HEK293T (cell line): ENCODE data around the gene FGF3.
"Not testable (repeated sequence)": the region's sequence is repeated elsewhere in the genome, so short reads cannot be mapped to it uniquely, and the experiment has no call there.

Experiments
- CTCF ChIA-PET: fragments of 350-600 bp; formaldehyde crosslinking; extraction: SDS; loops from one replicate; lab custom pipeline; 2021; ENCODE audit warnings: antibody characterized with exemption, inconsistent platforms; lab: Yijun Ruan, JAX
- POLR2A ChIA-PET: fragments of 350-600 bp; formaldehyde crosslinking; extraction: SDS; loops from one replicate; lab custom pipeline; 2020; ENCODE audit warnings: antibody characterized with exemption, inconsistent platforms; lab: Yijun Ruan, JAX
- DNase-seq: peaks from one replicate; pipeline ENCODE4 v3.0.0; 2012; ENCODE audit warnings: mixed read lengths; ENCODE audit errors: extremely low spot score
- ARNT ChIP-seq: fragments of 450-650 bp; IDR thresholded peaks from 2 replicates; pipeline ENCODE4 v1.6.1; 2017; ENCODE audit warnings: mild to moderate bottlenecking
- BHLHE40 ChIP-seq: fragments of 450-650 bp; IDR thresholded peaks from 2 replicates; pipeline ENCODE4 v1.6.1; 2016; ENCODE audit warnings: mild to moderate bottlenecking, moderate library complexity, borderline replicate concordance
- CTBP1 ChIP-seq: fragments of 450-650 bp; IDR thresholded peaks from 2 replicates; pipeline ENCODE4 v1.6.1; 2016; ENCODE audit warnings: borderline replicate concordance
- ELF4 ChIP-seq: fragments of 450-650 bp; IDR thresholded peaks from 2 replicates; pipeline ENCODE4 v1.6.1; 2017; ENCODE audit warnings: antibody characterized with exemption
- FOXA1 ChIP-seq: fragments of 450-650 bp; IDR thresholded peaks from 2 replicates; pipeline ENCODE4 v1.6.1; 2016; ENCODE audit warnings: mild to moderate bottlenecking
- FOXK2 ChIP-seq: fragments of 450-650 bp; IDR thresholded peaks from 2 replicates; pipeline ENCODE4 v1.6.1; 2016; ENCODE audit warnings: mild to moderate bottlenecking
- FOXM1 ChIP-seq: fragments of 450-650 bp; IDR thresholded peaks from 2 replicates; pipeline ENCODE4 v1.6.1; 2017; ENCODE audit warnings: mild to moderate bottlenecking, borderline replicate concordance
- HDGF ChIP-seq: fragments of 450-650 bp; IDR thresholded peaks from 2 replicates; pipeline ENCODE4 v1.6.1; 2017; ENCODE audit warnings: antibody characterized with exemption, borderline replicate concordance
- L3MBTL2 ChIP-seq: fragments of 450-650 bp; conservative IDR thresholded peaks from 2 replicates; pipeline ENCODE4 v1.6.1; 2016; ENCODE audit warnings: mild to moderate bottlenecking
- LEF1 ChIP-seq: fragments of 450-650 bp; IDR thresholded peaks from 2 replicates; pipeline ENCODE4 v1.6.1; 2017; ENCODE audit warnings: mild to moderate bottlenecking, borderline replicate concordance
- NFRKB ChIP-seq: fragments of 450-650 bp; IDR thresholded peaks from 2 replicates; pipeline ENCODE4 v1.6.1; 2016; ENCODE audit warnings: mild to moderate bottlenecking, moderate library complexity
- PKNOX1 ChIP-seq: fragments of 450-650 bp; IDR thresholded peaks from 2 replicates; pipeline ENCODE4 v1.6.1; 2016
- SP1 ChIP-seq: fragments of 450-650 bp; IDR thresholded peaks from 2 replicates; pipeline ENCODE4 v1.6.1; 2017
- SUZ12 ChIP-seq: fragments of 450-650 bp; IDR thresholded peaks from 2 replicates; pipeline ENCODE4 v1.6.1; 2016; ENCODE audit warnings: mild to moderate bottlenecking
- TARDBP ChIP-seq: fragments of 450-650 bp; IDR thresholded peaks from 2 replicates; pipeline ENCODE4 v1.6.1; 2016
- ZNF384 ChIP-seq: fragments of 450-650 bp; IDR thresholded peaks from 2 replicates; pipeline ENCODE4 v1.6.1; 2016

The FGF3 gene

GRCh38 chr11:69773626-69774353 lies 45.4 kb downstream of the FGF3 start:
- ChIA-PET CTCF (no interaction called here), POLR2A (no interaction called here)
- no peak for TF ChIP-seq FOXK2
- TF ChIP-seq TARDBP = no peak
- no peak for TF ChIP-seq L3MBTL2
- TF ChIP-seq ELF4 = no peak
- TF ChIP-seq FOXM1 = no peak
- TF ChIP-seq FOXA1 = no peak
- no peak for TF ChIP-seq LEF1
- TF ChIP-seq PKNOX1 = no peak
- no peak for TF ChIP-seq BHLHE40
- TF ChIP-seq SUZ12 = no peak
- DNase-seq = no peak

DNA sequence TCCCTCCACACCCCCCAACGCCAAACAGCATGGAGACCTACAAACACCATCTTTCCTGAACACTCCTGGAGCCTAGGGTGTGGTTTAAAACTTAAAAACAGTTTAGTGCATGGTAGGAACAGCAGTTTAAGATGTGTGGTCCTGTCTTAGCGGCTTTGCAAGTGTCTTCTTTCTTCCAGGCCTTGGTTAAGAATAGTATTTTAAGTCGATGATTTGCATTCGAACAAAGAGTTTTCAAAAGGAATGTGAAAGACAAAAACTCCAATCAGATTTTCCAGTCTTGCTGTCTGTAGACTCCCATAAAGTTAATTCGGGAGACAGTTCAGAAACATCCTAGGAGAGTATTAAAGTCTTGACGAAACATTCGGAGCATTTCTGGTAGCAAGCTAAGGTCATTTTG lies 47.8 kb downstream of the FGF3 start:
- ChIA-PET CTCF (interaction anchor here (0.7 kb wide), 1 partner anchor 258 kb away, joined by 4 read pairs; no protein-coding TSS in a partner anchor), POLR2A (no interaction called here)
- TF ChIP-seq BHLHE40 (no peak), PKNOX1 (no peak), ELF4 (no peak), TARDBP (no peak), FOXA1 (no peak), FOXK2 (no peak), ARNT (no peak)
- DNase-seq = no peak

GRCh38 chr11:69770540-69770939 lies 48.7 kb downstream of the FGF3 start:
- DNase-seq = peak; percentile 26
- ChIA-PET CTCF (no interaction called here), POLR2A (no interaction called here)
- TF ChIP-seq ELF4 = no peak
- no peak for TF ChIP-seq SP1
- TF ChIP-seq ZNF384 = no peak
- TF ChIP-seq FOXK2 = no peak
- TF ChIP-seq ARNT = no peak
- TF ChIP-seq BHLHE40 = no peak
- TF ChIP-seq L3MBTL2 = no peak
- no peak for TF ChIP-seq LEF1
- no peak for TF ChIP-seq TARDBP
- TF ChIP-seq CTBP1 = no peak
- TF ChIP-seq FOXM1 = no peak
- TF ChIP-seq NFRKB = no peak
- TF ChIP-seq PKNOX1 = no peak
- no peak for TF ChIP-seq SUZ12
- no peak for TF ChIP-seq HDGF

GRCh38 chr11:69765498-69765995 lies 53.7 kb downstream of the FGF3 start:
- ChIA-PET POLR2A (no interaction called here), CTCF (interaction anchor here (0.6 kb wide), 1 partner anchor 33 kb away, joined by 3 read pairs; no protein-coding TSS in a partner anchor)
- TF ChIP-seq ELF4 (no peak), FOXM1 (no peak), TARDBP (no peak), SP1 (no peak), LEF1 (no peak), HDGF (no peak), ZNF384 (no peak), ARNT (no peak), BHLHE40 (no peak), L3MBTL2 (no peak), NFRKB (no peak), FOXA1 (no peak), FOXK2 (no peak), CTBP1 (no peak), PKNOX1 (no peak), SUZ12 (no peak)
- DNase-seq = no peak

GRCh38 chr11:69764918-69765317 lies 54.3 kb downstream of the FGF3 start:
- POLR2A ChIA-PET, DNase-seq: not testable (repeated sequence)
- CTCF ChIA-PET = interaction anchor here (0.6 kb wide), 1 partner anchor 34 kb away, joined by 3 read pairs; no protein-coding TSS in a partner anchor

- ChIA-PET POLR2A (no interaction called here), CTCF (no interaction called here)
- no peak for TF ChIP-seq FOXM1
- no peak for TF ChIP-seq LEF1
- no peak for TF ChIP-seq L3MBTL2
- TF ChIP-seq FOXA1 = no peak
- TF ChIP-seq CTBP1 = no peak
- TF ChIP-seq ELF4 = no peak
- TF ChIP-seq FOXK2 = no peak
- no peak for TF ChIP-seq SP1
- no peak for TF ChIP-seq TARDBP
- no peak for TF ChIP-seq ARNT
- DNase-seq = no peak
Measured at GRCh38 chr11:69760319-69760718, 58.9 kb downstream of the FGF3 start.
